A549 treated with GW870086 at 1 μM for 4 hours (cell line): ENCODE results near the gene OR56A3. TPM values are rescaled to one million over a fixed set of nuclear protein-coding genes. Genes with fewer than 3 reads are reported as not detected.

ENCODE experiments used
- total RNA-seq: library from RNA; stranded (reverse); fragments of 200-300 nt; extraction: Qiagen RNA extraction; gene quantifications from 5 replicates; pipeline ENCODE4 v1.2.3, GENCODE V29; 2022; ENCODE audit warnings: low read depth

Gene OR56A3, protein sequence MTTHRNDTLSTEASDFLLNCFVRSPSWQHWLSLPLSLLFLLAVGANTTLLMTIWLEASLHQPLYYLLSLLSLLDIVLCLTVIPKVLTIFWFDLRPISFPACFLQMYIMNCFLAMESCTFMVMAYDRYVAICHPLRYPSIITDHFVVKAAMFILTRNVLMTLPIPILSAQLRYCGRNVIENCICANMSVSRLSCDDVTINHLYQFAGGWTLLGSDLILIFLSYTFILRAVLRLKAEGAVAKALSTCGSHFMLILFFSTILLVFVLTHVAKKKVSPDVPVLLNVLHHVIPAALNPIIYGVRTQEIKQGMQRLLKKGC
- not detected in 5 replicates for total RNA-seq

DNA sequence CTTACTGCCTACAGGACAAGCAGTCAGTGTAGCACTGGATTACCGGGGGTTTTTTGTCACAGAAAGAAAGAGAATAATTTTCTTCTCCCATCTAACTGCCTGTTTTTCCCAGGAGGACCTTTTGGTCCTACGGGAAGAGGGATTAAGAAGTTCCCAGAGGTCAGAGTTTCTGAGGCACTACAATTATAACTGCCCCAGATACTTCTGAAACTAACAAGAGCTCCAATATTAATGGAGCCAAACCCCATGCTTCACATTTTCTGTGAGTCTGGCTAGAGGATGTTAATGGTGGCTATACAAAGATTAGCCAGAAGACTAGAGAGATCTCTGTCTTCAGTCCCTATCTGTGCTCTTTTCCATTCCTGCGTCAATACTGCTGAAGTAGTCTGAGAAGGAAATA, at the start of gene OR56A3:
Gene OR56A3 (plus strand): TSS at position 301 of the 400 bp plus-strand sequence. CDS start 5,096 bp downstream, outside the sequence.

DNA sequence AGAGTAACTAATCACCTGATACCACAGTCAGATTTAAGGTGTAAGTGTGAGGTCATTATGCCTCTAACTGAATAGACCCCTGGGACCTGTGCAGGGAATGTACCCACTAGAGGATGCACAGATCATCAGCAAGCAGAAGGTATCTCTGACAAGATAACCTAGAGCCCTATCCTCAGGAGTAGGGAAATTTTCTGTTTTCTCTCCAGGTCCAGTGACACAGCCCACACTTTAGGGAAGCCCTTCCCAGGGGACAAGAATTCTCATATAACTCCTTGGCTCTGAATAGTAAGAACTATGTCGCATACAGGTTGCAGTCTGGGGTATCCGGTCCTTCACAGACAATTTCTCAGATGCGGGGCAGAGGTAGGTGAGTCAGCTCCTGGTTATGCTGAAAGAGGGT, 49.1 kb upstream of the OR56A3 start, which contains the start of gene OR52E5:
Gene OR52E5 (plus strand): TSS at position 301 of the 400 bp plus-strand sequence. CDS start 7,569 bp downstream, outside the sequence.

GRCh38 chr11:5968394-5968793, 26.3 kb downstream of the OR56A3 start, which contains the start of gene OR56A5:
Gene OR56A5 (minus strand): TSS chr11:5968494. CDS start chr11:5968494, 0 bp downstream.

GRCh38 chr11:5986885-5987284, 44.8 kb downstream of the OR56A3 start, which contains the start of gene OR52L1:
Gene OR52L1 (minus strand): TSS chr11:5986985. CDS start chr11:5986930, 55 bp downstream.

Other genes starting within 250 kb of the OR56A3 start
- gene OR56B1, start 205.8 kb upstream of the OR56A3 start, total RNA-seq, result not detected in 5 replicates
- gene OR52N4, start 188.0 kb upstream of the OR56A3 start, total RNA-seq, result not detected in 5 replicates
- gene OR52N5, start 158.9 kb upstream of the OR56A3 start, total RNA-seq, result not detected in 5 replicates
- gene OR52N1, start 151.0 kb upstream of the OR56A3 start, total RNA-seq, result not detected in 5 replicates
- not detected in 5 replicates for gene OR52N2, start 133.3 kb upstream of the OR56A3 start, total RNA-seq
- gene OR52E6, start 100.4 kb upstream of the OR56A3 start, total RNA-seq, result not detected in 5 replicates
- not detected in 5 replicates for gene OR52E8, start 84.6 kb upstream of the OR56A3 start, total RNA-seq
- gene OR52E4, start 61.6 kb upstream of the OR56A3 start, total RNA-seq, result not detected in 5 replicates
- not detected in 5 replicates for gene OR52E5, start 49.0 kb upstream of the OR56A3 start, total RNA-seq
- gene OR56A5, start 26.2 kb downstream of the OR56A3 start, total RNA-seq, result not detected in 5 replicates
- not detected in 5 replicates for gene OR52L1, start 44.7 kb downstream of the OR56A3 start, total RNA-seq
- not detected in 5 replicates for gene OR56A4, start 64.7 kb downstream of the OR56A3 start, total RNA-seq
- not detected in 5 replicates for gene OR56A1, start 88.5 kb downstream of the OR56A3 start, total RNA-seq
- not detected in 5 replicates for gene OR56B4, start 165.4 kb downstream of the OR56A3 start, total RNA-seq
- not detected in 5 replicates for gene OR52B2, start 228.1 kb downstream of the OR56A3 start, total RNA-seq